GM19395 (cell line): ENCODE measurements around the gene TMEM72.
A peak's percentile ranks its signal among the peaks of the same experiment; 100 is the strongest.

Source experiments
- ATAC-seq: cut with Tn5 transposase; IDR thresholded peaks from one replicate; pipeline ENCODE4 v1.9.1; 2021; ENCODE audit warnings: mild to moderate bottlenecking, moderate library complexity; ENCODE audit not compliant: unreplicated experiment

The TMEM72 gene

DNA sequence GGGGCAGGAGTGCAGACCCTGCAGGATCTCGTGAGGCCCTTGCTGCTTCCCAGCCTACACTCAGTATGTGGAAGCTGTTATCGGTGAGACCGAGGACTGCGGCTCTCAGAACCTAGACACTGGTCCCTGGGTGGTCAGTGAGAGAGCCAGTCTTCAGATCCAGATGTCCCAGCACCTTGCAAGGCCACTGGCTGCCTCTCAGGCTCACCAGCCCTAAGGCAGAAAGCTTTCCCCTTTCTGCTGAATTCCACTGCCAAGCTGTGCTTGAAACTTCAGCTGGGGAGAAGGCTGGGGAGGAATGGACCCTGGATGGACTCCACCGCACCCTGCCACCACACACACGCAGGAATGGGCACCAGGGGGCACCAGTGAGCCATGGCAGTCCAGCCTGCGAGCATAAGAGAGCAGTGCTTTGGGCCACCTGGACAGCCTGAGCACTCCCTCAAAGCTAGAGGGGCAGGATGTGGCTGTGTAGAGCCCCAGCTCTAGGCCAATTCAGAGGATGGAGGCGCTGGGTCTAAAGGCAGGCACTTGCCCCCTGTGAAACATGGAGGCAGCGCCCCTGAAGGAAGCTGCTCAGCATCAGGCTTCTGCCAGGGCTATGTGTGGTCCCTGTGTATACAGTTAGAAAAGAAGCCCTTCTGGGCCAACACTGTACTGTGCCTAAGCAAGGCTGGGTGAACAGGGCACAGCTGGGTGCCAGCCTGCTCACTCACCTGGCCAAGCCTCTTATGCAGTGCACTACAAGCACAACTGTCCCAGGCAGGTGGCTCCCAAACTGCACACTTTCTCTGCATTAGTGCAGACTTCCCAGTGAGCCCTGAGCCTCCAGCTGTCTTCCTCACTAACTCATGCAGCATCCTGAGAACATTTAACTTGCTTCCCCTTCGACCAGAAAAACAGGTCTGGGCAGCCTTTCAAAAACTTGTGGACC lies 21.6 kb downstream of the TMEM72 start:
- peak; percentile 94 for ATAC-seq

DNA sequence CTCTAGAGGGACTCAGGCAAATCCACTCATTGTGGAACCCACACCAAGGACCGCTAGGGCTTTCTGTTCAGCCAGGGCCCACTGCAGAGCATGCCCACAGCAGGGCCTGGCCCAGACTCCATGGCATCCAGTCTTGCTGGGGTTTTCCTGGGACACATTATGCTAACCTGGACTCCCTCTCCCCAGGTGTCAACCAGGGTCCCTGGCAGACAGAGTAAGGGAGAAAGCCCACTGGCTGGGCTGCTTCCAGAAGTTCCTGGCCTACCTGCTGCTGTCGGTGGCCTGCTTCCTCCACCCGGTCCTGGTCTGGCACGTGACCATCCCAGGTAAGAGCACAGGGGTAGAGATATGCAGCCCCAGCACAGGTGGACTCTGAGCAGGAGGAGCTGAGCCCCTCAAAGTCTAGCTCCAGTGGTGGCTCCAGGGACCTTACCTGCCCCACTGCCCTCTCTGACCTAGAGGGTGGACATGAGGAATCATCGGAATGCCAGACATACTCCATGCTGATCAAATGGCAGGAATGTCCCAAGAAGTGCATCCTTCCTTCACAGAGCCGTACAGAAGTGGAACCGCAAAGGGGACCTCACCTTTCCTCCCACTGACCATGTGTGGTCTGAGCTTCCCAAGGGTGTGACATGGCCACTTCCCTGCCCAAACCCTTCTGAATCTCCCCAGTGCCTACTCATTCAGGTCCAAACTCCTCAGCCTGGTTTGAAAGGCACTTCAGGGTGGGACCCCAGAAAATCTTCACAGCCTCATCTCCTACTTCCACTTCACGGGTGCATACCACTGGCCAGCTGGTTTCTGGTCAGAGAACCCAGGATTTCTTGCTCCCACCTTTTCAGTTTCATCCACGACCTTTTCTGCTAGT lies 22.5 kb downstream of the TMEM72 start:
- no peak for ATAC-seq

DNA sequence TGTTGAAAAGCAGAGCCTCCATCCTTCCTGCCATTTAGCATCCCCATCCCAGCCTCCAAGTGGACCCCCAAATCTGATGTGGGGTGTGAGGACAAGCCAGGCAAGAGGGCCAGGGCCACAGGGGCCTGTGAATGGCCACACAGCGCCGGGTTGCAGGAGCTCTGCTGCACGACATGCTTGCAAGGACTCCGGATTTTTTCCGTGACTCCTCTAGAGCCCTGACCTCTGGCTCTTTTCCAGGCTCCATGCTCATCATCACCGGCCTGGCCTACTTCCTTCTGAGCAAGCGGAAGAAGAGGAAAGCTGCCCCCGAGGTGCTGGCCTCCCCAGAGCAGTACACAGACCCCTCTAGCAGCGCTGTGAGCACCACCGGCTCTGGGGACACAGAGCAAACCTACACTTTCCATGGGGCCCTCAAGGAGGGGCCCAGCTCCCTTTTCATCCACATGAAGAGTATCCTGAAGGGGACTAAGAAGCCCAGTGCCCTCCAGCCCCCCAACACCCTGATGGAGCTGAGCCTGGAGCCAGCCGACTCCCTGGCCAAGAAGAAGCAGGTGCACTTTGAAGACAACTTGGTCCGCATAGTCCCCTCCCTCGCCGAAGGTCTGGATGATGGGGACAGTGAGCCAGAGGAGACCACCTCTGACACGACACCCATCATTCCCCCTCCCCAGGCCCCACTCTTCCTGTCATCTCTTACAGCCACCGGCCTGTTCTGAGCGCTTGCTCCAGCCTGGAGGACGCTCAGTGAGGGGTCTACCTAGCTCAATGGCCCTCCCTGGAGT lies 23.5 kb downstream of the TMEM72 start:
- ATAC-seq, result no peak

DNA sequence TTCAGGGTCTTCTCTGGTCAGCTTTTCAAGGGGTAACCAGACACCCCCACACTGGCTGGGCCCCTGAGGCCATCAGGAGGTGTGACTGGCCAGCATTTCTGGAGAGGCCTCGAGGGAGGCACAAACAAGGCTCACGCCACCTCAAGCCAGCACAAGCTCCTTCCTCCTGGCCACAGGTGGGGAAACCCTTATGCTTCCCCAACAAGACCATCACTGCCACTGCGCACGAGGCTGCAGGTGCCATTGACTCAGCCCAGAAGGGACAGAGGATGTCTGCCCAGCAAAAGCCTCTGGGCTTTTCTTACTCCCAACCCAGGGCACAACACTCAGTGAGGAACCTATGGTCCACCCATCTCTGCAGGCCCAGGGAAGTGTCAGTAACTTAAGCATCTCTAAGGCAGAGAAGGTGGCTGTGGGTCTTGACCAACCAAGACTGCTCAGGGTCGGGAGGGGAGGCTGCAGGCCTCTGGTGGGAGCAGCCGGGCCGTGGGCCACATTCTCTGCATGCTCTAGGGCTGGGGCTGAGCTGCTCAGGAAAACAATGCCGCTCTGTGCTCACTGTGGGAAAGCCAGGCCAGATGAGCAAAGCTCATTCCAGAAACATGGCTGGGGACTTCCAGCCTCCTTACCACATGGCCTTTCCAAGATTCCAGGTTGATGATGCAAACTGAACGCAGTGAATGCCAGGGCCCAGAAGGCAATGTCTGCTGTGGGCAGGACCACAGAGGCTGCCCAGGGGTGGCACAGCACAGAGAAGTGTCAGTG lies 24.2 kb downstream of the TMEM72 start:
- no peak for ATAC-seq

DNA sequence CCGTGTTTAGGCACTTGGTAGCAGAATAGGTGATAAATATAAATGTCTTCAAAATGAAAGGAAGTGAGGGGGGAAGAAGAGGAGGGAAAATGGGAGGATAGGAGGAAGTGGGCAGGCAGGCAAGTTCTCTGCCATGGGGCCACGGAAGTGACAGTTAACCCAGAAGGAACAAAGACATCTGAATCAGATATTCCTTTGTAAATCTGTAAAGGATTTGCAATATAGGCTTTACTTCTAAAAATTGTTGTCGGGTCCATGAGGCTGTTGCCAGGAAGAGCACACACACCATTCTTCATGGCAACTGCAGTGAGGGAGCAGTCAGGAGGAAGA lies 24.8 kb downstream of the TMEM72 start:
- no peak for ATAC-seq

DNA sequence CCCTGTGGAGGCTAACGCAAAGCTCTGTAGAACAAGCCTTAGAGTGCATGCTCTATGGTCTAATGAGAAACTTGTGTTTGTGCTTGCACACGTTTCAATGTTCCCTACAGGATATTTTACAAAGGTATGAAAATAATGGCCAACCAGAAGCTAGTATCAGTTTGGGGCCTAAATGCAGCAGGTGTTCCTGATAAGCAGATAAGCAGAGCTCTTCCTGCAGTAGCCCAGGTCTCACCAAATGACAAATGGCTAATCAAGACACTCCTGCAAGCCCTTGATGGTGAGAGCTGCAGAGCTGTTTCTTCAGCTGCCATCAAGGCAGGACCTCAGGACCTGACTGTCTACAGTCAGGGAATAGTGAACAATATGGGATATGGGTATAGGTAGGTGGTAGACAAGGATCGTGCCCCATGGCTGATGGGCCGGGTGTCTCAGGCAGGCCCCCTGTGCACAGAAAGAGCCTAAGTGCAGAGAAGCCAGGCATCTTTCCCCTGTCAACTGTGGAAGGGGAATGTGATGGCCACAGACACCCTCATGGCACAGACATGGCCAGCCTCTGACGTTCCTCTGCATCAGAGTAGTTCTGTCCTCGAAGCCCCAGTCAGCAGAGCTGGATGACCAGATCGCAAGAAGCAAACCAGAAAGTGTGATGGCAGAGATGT lies 25.3 kb downstream of the TMEM72 start:
- no peak for ATAC-seq

DNA sequence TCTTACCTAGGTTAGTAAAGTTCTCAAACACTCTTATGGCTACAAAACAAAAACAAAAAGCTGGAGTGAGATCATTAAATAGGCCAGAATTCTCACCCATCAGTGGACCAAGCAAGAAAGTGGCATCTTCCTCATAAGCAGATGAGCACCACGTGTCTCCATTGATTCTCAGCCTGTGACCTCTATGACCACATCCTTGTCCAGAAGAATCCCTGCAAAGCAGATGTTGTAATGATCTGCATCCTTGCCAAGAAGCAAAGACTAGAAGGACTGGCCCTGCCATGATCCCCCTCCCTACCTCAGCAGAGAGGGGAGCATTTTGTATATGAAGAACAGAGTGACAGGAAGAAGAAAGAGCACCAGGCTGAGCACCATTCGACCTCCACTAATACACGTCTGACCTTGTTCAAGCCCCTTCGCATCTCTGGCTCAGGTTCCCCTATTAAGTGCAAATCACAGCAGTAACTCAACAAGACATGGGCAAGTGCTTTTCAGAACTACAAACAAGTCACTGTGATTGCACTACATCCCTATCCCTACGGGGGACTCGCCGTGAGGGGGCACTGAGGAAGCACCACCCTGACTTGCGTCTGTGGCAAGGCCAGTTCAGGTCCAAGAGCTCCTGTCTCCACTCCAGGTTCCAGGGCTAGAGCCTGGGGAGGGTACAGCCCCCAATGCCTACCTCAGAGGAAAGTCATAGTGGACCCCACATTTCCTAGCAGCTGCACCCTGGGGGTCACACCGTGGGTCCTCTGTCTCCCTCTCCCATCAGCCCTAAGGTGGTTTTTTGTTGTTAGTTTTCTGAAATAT lies 26.3 kb downstream of the TMEM72 start:
- ATAC-seq, result no peak

DNA sequence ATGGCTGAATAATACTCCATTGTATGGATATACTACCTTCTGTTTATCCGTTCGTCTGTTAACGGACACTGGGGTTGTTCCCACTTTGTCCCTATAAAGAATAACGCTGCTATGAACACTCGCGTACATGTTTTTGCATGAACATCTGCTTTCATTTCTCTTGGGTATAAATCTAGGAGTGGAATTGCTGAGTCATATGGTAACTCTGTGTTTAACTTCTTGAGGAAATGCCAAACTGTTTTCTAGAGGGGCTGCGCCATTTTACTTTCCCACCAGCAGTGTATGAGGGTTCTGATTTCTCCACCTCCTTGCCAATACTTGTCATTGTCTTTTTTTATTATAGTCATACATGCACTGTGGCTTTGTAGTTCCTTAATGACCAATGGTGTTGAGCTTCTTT lies 27.8 kb downstream of the TMEM72 start:
- no peak for ATAC-seq

DNA sequence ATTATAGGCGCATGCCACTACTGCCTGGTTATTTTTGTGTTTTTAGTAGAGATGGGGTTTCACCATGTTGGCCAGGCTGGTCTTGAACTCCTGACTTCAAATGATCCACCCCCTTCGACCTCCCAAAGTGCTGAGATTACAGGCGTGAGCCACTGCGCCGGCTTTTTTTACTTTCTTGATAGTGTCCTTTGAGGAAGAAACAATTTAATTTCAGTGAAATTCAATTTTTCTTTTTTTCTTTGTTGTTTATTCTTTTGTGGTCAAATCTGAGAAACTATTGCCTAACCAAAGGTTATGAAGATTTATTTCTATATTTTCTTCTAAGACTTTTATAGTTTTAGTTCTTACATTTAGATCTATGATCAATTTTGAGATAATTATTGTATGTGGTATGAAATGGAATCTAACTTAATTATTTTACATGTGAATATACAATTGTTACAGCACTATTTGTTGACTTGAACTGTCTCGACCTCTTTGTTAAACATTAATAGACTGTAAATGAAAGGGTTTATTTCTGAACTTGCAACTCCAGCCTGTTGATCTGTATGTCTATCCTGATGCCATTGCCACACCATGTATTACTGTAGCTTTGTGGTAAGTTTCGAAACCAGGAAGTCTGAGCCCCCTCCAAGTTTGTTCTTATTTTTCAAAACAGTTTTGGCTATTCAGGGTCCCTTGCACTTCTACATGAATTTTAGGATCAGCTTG lies 28.7 kb downstream of the TMEM72 start:
- no peak for ATAC-seq

DNA sequence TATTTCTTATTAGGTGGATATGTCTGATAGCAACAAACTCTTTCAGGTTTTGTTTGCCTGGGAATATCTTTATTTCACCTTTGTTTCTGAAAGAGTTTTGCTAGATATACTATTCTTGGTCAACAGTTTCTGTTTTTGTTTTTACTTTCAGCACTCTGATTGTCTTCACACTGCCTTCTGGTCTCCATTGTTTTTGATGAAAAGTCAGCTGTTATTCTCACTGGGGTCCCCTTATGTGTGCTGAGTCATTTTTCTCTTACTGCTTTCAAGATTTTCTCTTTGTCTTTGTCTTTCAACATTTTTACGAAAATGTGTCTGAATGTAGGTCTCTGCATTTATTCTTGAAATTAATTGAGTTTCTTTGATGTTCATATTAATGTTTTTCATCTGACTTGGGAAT lies 33.2 kb downstream of the TMEM72 start:
- ATAC-seq, result no peak

DNA sequence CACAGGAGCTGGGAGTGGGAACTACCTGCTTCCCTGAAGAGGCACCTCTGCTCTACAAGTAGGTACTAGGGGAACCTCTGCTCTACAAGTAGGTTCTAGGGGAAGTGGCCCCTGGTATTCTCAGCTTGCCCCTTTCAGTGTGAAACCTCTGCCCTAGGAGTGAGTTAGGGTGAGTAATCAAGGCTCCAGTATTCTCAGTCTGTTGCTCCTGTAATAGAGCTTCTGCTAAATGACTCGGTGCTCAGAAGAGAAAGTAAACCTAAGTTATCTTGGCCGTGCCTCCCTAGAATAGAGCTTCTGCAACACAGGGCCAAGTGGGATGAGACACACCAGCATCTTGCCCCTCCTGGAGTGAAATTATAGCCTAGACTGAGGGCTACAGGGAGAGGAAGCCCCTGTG lies 35.1 kb downstream of the TMEM72 start:
- peak; percentile 52 for ATAC-seq

DNA sequence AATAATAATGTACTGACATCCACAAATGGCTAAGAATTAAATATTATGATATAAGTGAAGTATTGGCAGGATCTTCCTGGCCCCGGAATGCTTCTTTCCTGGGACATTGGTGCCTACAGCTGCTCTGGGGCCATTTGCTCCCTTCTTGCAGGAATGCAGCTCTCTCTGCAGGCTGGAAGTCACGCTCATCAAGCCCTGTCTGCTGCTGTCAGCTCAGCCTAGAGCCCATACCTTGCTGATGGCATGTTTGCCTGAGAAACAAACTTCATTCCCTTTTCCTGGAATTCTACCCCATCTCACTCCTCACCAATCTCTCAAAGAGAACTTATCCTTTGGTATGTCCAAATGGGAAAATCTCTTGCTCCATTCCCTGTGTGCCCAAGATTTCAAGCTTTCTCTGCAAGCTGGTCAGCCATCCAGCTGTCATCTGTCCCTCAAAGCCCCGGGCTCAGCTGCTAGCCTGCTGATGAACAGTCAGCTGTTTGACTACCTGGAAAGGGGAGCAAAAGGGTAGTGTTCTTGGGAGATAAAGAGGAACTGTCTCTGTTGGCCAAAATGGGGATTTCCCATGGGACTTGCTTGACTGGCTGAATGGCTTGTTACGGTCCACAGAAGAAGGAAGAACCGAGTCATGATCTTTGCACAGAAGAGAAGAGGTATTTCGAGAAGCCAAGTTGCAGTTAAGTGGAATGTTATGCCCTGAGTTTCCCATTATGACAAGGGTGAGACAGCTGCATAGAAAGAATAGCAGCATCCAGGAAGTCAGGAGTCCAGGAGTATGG lies 36.4 kb downstream of the TMEM72 start:
- peak; percentile 71 for ATAC-seq

DNA sequence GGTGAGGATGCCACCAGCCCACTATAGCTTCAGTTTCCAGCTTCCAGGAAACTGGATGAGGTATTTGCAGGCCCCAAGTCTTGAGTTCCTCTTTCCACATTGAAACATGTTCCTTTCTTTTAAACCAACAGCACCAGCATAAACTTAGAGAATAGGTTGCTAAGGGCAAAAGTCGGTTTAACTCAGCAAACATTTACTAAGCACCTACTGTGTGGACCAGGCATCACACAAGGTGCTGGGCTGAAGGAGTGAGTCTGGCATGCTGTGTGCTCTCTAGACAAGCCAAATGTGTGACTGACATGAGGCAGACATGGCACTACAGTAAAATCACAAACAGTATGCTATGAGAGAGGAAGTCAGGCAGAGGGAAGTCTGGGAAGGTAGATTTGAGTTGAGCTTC lies 37.5 kb downstream of the TMEM72 start:
- ATAC-seq, result no peak

DNA sequence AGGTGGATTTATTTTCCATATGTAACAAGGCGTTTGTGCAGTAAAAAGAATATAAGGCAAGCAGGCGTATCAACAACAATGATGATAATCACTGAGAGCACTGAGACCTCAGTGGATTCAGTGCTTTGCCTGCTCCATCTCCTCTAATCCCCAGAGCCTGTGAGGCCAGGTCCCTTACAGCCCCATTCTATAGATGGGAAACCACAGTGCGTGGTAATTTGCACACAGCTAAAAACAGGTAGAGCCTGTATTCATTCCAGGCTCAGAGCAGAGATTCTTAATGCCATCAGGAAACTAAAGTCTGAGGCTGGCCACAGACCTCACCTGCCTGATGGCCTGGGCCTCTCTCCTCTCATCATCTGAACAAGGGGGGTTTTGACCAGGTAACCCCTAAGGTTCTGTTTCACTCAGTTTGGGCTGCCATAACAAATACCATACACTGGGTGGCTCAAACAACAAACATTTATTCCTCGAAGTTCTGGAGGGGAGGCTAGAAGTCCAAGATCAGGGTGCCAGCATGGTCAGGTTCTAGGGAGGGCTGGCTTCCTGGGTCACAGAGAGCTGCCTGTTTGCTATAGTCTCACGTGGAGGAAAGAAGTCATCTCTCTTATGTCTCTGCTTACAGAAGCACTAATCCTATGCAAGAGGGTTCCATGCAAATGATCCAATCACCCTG lies 38.1 kb downstream of the TMEM72 start:
- ATAC-seq, result no peak

DNA sequence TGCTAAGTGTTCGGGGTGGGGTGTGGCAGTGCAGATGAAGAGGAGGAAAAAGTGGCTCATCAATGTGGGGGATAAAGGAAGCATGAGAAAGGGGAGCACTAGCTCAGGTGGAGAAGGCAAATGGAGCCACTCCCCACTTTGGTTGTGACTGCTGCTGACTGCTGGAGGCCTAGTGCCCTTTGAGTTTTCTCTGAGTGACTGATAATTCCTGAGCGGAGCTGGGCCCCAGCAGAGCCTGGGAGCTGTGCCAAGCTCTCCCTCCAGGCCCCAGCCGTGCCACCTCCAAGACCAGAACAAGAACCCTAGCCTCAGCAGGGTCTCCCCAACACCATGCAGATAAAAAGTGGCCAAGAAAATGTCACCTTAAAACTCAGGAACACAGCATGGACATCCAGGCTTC lies 38.8 kb downstream of the TMEM72 start:
- no peak for ATAC-seq

DNA sequence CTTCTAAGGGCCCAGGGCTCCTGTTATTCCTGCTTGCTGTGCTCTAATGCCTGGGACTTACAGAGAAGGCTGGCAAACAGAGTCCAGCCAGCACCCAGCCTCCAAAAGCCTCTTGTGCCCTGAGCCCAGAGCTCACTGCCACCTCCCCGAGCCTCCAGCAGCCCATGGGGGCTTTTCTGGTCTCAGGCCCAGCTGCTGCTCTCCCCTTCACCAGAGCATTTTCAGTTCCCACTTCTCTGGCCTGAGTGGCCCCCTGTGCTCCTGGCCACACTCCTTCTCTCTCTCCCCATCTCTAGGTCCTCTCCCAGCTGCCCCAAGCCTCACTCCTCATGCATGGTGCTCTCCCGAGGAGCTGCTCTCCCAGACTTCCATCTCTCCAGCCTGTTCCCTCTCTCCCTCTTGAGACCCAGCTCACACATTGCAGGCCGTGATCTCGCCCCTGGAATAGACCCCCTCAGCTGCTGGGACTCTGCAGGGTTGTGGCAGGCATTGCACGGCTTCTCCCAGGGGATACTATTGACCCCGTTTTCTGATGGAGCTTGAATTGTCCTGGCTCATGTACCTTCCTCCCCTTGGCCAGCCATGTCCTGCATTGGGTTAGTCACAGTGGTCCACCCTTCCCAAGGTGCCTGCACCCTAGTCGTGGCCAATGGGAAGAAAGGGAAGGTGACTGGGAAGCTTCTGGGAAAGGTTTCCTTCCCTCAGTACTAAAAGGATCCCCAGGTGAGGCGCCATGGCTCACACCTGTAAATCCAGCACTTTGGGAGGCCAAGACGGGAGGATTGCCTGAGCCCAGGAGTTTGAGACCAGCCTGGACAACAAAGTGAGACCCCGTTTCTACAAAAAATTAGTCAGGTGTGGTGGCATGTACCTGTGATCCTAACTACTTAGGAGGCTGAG lies 39.4 kb downstream of the TMEM72 start:
- no peak for ATAC-seq
